Measurements from ENCODE around the gene CYP46A1. TPM values are rescaled to one million over a fixed set of nuclear protein-coding genes. Genes with fewer than 3 reads are reported as not detected.

Gene CYP46A1
- total and polyA plus RNA-seq, 4 experiments from 2014 or later = 0.15 to 0.36 TPM; not detected in 2

- Mint-ChIP-seq H3K27ac (no peak overlapping the region), H3K27me3 (peaks cover 7 to 8% of the 10 kb centered on the region in 2 donors), H3K36me3 (peaks cover 0 to 19% of the 10 kb centered on the region in 2 donors), H3K9me3 (peaks cover 0 to 27% (median 22%) of the 10 kb centered on the region in 8 donors), H3K4me3 (no peak overlapping the region), H3K4me1 (peaks cover 2 to 14% (median 6%) of the 10 kb centered on the region in 4 donors)
- Histone ChIP-seq H3K4me3 (ENCODE audit: low read length in 2 of 2) (no peak overlapping the region), H3K36me3 (ENCODE audit: insufficient read depth, low read length) (no peaks in the 10 kb centered on the region), H3K4me1 (ENCODE audit: insufficient read depth, low read length) (no peaks in the 10 kb centered on the region), H3K9me3 (ENCODE audit: control insufficient read depth in 1 of 2, low read length in 2 of 2) (peaks cover 0 to 9% of the 10 kb centered on the region in 2 donors), H3K27me3 (ENCODE audit: insufficient read depth, low read length) (no peaks in the 10 kb centered on the region), H3K27ac (ENCODE audit: low read depth, low read length) (no peak overlapping the region)
- POLR2A ChIA-PET (ENCODE audit: partially characterized antibody) = no interaction called here
- intact Hi-C loops (cut with micrococcal nuclease) = no loop called here
- DNase-seq = no peak
- CTCF ChIA-PET (ENCODE audit: partially characterized antibody) = no interaction called here
Observed at GRCh38 chr14:99703381-99703780, 19.3 kb downstream of the CYP46A1 start.

- intact Hi-C loops (cut with micrococcal nuclease) = no loop called here
- ChIA-PET POLR2A (ENCODE audit: partially characterized antibody) (no interaction called here), CTCF (ENCODE audit: partially characterized antibody) (no interaction called here)
- Mint-ChIP-seq H3K27me3 (peaks cover 7 to 8% of the 10 kb centered on the region in 2 donors), H3K4me1 (peaks cover 1 to 10% (median 4%) of the 10 kb centered on the region in 4 donors), H3K27ac (no peak overlapping the region), H3K4me3 (no peak overlapping the region), H3K36me3 (peaks cover 0 to 19% of the 10 kb centered on the region in 2 donors), H3K9me3 (peaks cover 0 to 27% (median 22%) of the 10 kb centered on the region in 8 donors)
- DNase-seq = no peak
- Histone ChIP-seq H3K4me3 (ENCODE audit: low read length in 2 of 2) (no peak overlapping the region), H3K36me3 (ENCODE audit: insufficient read depth, low read length) (no peaks in the 10 kb centered on the region), H3K9me3 (ENCODE audit: control insufficient read depth in 1 of 2, low read length in 2 of 2) (peaks cover 0 to 9% of the 10 kb centered on the region in 2 donors), H3K27ac (ENCODE audit: low read depth, low read length) (no peak overlapping the region), H3K4me1 (ENCODE audit: insufficient read depth, low read length) (no peaks in the 10 kb centered on the region), H3K27me3 (ENCODE audit: insufficient read depth, low read length) (no peaks in the 10 kb centered on the region)
Observed at GRCh38 chr14:99704037-99704436, 19.9 kb downstream of the CYP46A1 start.

- H3K36me3 Mint-ChIP-seq = peaks cover 0 to 19% of the 10 kb centered on the region in 2 donors
- H3K4me1 Mint-ChIP-seq = no peaks in the 10 kb centered on the region
- ChIA-PET CTCF (ENCODE audit: partially characterized antibody) (interaction anchor here (1.3 kb wide), 1 partner anchor 180 kb away, joined by 3 read pairs; no protein-coding TSS in a partner anchor), POLR2A (ENCODE audit: partially characterized antibody) (no interaction called here)
- Histone ChIP-seq H3K4me3 (ENCODE audit: low read length in 2 of 2) (no peak overlapping the region), H3K27me3 (ENCODE audit: insufficient read depth, low read length) (no peaks in the 10 kb centered on the region), H3K9me3 (ENCODE audit: control insufficient read depth in 1 of 2, low read length in 2 of 2) (peaks cover 0 to 9% of the 10 kb centered on the region in 2 donors), H3K36me3 (ENCODE audit: insufficient read depth, low read length) (no peaks in the 10 kb centered on the region), H3K4me1 (ENCODE audit: insufficient read depth, low read length) (no peaks in the 10 kb centered on the region), H3K27ac (ENCODE audit: low read depth, low read length) (no peak overlapping the region)
- no peak overlapping the region for H3K4me3 Mint-ChIP-seq
- H3K27me3 Mint-ChIP-seq = peaks cover 3 to 5% of the 10 kb centered on the region in 2 donors
- H3K27ac Mint-ChIP-seq = no peak overlapping the region
- H3K9me3 Mint-ChIP-seq = peaks cover 0 to 27% (median 22%) of the 10 kb centered on the region in 8 donors
- intact Hi-C loops (cut with micrococcal nuclease) = no loop called here
- no peak for DNase-seq
Observed at GRCh38 chr14:99706107-99706900, 22.2 kb downstream of the CYP46A1 start.

GRCh38 chr14:99707420-99707819, 23.3 kb downstream of the CYP46A1 start:
- intact Hi-C loops (cut with micrococcal nuclease) = no loop called here
- Histone ChIP-seq H3K27me3 (ENCODE audit: insufficient read depth, low read length) (no peaks in the 10 kb centered on the region), H3K36me3 (ENCODE audit: insufficient read depth, low read length) (no peaks in the 10 kb centered on the region), H3K4me1 (ENCODE audit: insufficient read depth, low read length) (no peaks in the 10 kb centered on the region), H3K27ac (ENCODE audit: low read depth, low read length) (no peak overlapping the region), H3K4me3 (ENCODE audit: low read length in 2 of 2) (no peak overlapping the region), H3K9me3 (ENCODE audit: control insufficient read depth in 1 of 2, low read length in 2 of 2) (peaks cover 0 to 9% of the 10 kb centered on the region in 2 donors)
- H3K4me3 Mint-ChIP-seq = no peak overlapping the region
- ChIA-PET POLR2A (ENCODE audit: partially characterized antibody) (no interaction called here), CTCF (ENCODE audit: partially characterized antibody) (no interaction called here)
- peaks cover 0 to 14% of the 10 kb centered on the region in 2 donors for H3K36me3 Mint-ChIP-seq
- H3K4me1 Mint-ChIP-seq = no peaks in the 10 kb centered on the region
- peaks cover 0 to 22% (median 18%) of the 10 kb centered on the region in 8 donors for H3K9me3 Mint-ChIP-seq
- DNase-seq = no peak
- H3K27me3 Mint-ChIP-seq = peaks cover 6 to 8% of the 10 kb centered on the region in 2 donors
- no peak overlapping the region for H3K27ac Mint-ChIP-seq

- no peak for DNase-seq
Observed at GRCh38 chr14:99707921-99708320, 23.8 kb downstream of the CYP46A1 start.

GRCh38 chr14:99708449-99708848, 24.4 kb downstream of the CYP46A1 start:
- DNase-seq = no peak
- peaks cover 8% of the 10 kb centered on the region in 2 donors for H3K27me3 Mint-ChIP-seq
- no peak overlapping the region for H3K4me3 Mint-ChIP-seq
- peaks cover 0 to 14% (median 11%) of the 10 kb centered on the region in 8 donors for H3K9me3 Mint-ChIP-seq
- intact Hi-C loops (cut with micrococcal nuclease) = no loop called here
- Histone ChIP-seq H3K4me1 (ENCODE audit: insufficient read depth, low read length) (no peaks in the 10 kb centered on the region), H3K36me3 (ENCODE audit: insufficient read depth, low read length) (no peaks in the 10 kb centered on the region), H3K27me3 (ENCODE audit: insufficient read depth, low read length) (no peaks in the 10 kb centered on the region), H3K27ac (ENCODE audit: low read depth, low read length) (no peak overlapping the region), H3K4me3 (ENCODE audit: low read length in 2 of 2) (no peak overlapping the region), H3K9me3 (ENCODE audit: control insufficient read depth in 1 of 2, low read length in 2 of 2) (peaks cover 0 to 2% of the 10 kb centered on the region in 2 donors)
- peaks cover 0 to 6% of the 10 kb centered on the region in 2 donors for H3K36me3 Mint-ChIP-seq
- ChIA-PET CTCF (ENCODE audit: partially characterized antibody) (no interaction called here), POLR2A (ENCODE audit: partially characterized antibody) (no interaction called here)
- no peaks in the 10 kb centered on the region for H3K4me1 Mint-ChIP-seq
- H3K27ac Mint-ChIP-seq = no peak overlapping the region

More at GRCh38 chr14:99707921-99708320, 23.8 kb downstream of the CYP46A1 start:
- Histone ChIP-seq H3K9me3 (ENCODE audit: control insufficient read depth in 1 of 2, low read length in 2 of 2) (peaks cover 0 to 7% of the 10 kb centered on the region in 2 donors), H3K4me3 (ENCODE audit: low read length in 2 of 2) (no peak overlapping the region), H3K27ac (ENCODE audit: low read depth, low read length) (no peak overlapping the region), H3K36me3 (ENCODE audit: insufficient read depth, low read length) (no peaks in the 10 kb centered on the region), H3K27me3 (ENCODE audit: insufficient read depth, low read length) (no peaks in the 10 kb centered on the region), H3K4me1 (ENCODE audit: insufficient read depth, low read length) (no peaks in the 10 kb centered on the region)
- Mint-ChIP-seq H3K4me1 (no peaks in the 10 kb centered on the region), H3K36me3 (peaks cover 0 to 11% of the 10 kb centered on the region in 2 donors), H3K27me3 (peaks cover 6 to 8% of the 10 kb centered on the region in 2 donors), H3K9me3 (peaks cover 0 to 19% (median 16%) of the 10 kb centered on the region in 8 donors), H3K4me3 (no peak overlapping the region), H3K27ac (no peak overlapping the region)
- CTCF ChIA-PET (ENCODE audit: partially characterized antibody) = no interaction called here
- POLR2A ChIA-PET (ENCODE audit: partially characterized antibody) = no interaction called here
- intact Hi-C loops (cut with micrococcal nuclease) = no loop called here

- Histone ChIP-seq H3K36me3 (ENCODE audit: insufficient read depth, low read length) (no peaks in the 10 kb centered on the region), H3K27me3 (ENCODE audit: insufficient read depth, low read length) (no peaks in the 10 kb centered on the region), H3K27ac (ENCODE audit: low read depth, low read length) (no peak overlapping the region), H3K4me1 (ENCODE audit: insufficient read depth, low read length) (no peaks in the 10 kb centered on the region), H3K9me3 (ENCODE audit: control insufficient read depth in 1 of 2, low read length in 2 of 2) (no peaks in the 10 kb centered on the region), H3K4me3 (ENCODE audit: low read length in 2 of 2) (no peak overlapping the region)
- Mint-ChIP-seq H3K27ac (no peak overlapping the region), H3K36me3 (no peaks in the 10 kb centered on the region), H3K4me3 (no peak overlapping the region), H3K27me3 (peaks cover 7 to 8% of the 10 kb centered on the region in 2 donors), H3K4me1 (peaks cover 0 to 2% (median 0%) of the 10 kb centered on the region in 4 donors), H3K9me3 (no peaks in the 10 kb centered on the region)
- POLR2A ChIA-PET (ENCODE audit: partially characterized antibody) = no interaction called here
- CTCF ChIA-PET (ENCODE audit: partially characterized antibody) = interaction anchor here (0.6 kb wide), 1 partner anchor 318 kb away, joined by 3 read pairs; no protein-coding TSS in a partner anchor
- DNase-seq = no peak
- intact Hi-C loops (cut with micrococcal nuclease) = no loop called here
Observed at GRCh38 chr14:99713972-99714371, 29.9 kb downstream of the CYP46A1 start.
